ENCODE data around the gene PTGES2. TPM values are rescaled to one million over a fixed set of nuclear protein-coding genes. Genes with fewer than 3 reads are reported as not detected.

PTGES2 gene
- total and polyA plus RNA-seq, 2 of the 13 experiments (the other 11 are each of a cell fraction or from before 2014, with no cell fraction given): 63.7 to 79.8 TPM

- TF ChIP-seq KIAA2018 (CRISPR knock-in tag; IDR thresholded peaks at IDR 0.05; ENCODE audit: borderline replicate concordance) (no peak), ZNF781 (CRISPR knock-in tag; IDR thresholded peaks at IDR 0.05; ENCODE audit: borderline replicate concordance, not compliant biosample characterization) (peak; percentile 98), SRF (IDR thresholded peaks at IDR 0.05; ENCODE audit: low read depth, low read length) (no peak), ZNF839 (CRISPR knock-in tag; IDR thresholded peaks at IDR 0.05; ENCODE audit: borderline replicate concordance) (no peak; the same call in 1 of the 2 replicates), RFX5 (IDR thresholded peaks at IDR 0.05; ENCODE audit: low read depth, low read length) (0 out of 2 replicates have a peak, but pooled peaks have one; percentile 7), ZBTB4 (CRISPR knock-in tag; IDR thresholded peaks at IDR 0.05; ENCODE audit: borderline replicate concordance) (peak; percentile 90; the same call in 1 of the 2 replicates), HDAC1 (CRISPR knock-in tag; IDR thresholded peaks at IDR 0.05) (peak; percentile 96), MZF1 (CRISPR knock-in tag; IDR thresholded peaks at IDR 0.05; ENCODE audit: borderline replicate concordance) (peak; percentile 38; the same call in 1 of the 2 replicates), ZHX1 (CRISPR knock-in tag; IDR thresholded peaks at IDR 0.05; ENCODE audit: low read depth) (peak; percentile 75; the same call in 1 of the 2 replicates), ZNF720 (CRISPR knock-in tag; IDR thresholded peaks at IDR 0.05) (no peak), ZFP82 (CRISPR knock-in tag; IDR thresholded peaks at IDR 0.05; ENCODE audit: borderline replicate concordance) (peak; percentile 76; the same call in 1 of the 2 replicates)
- TF ChIP-seq, protein P1, sequence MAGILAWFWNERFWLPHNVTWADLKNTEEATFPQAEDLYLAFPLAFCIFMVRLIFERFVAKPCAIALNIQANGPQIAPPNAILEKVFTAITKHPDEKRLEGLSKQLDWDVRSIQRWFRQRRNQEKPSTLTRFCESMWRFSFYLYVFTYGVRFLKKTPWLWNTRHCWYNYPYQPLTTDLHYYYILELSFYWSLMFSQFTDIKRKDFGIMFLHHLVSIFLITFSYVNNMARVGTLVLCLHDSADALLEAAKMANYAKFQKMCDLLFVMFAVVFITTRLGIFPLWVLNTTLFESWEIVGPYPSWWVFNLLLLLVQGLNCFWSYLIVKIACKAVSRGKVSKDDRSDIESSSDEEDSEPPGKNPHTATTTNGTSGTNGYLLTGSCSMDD (CRISPR knock-in tag; IDR thresholded peaks at IDR 0.05): no peak
Measured at GRCh38 chr9:128102861-128103588, 24.5 kb downstream of the PTGES2 start (continued).
